ENCODE results near the gene HMG20A.

DNA sequence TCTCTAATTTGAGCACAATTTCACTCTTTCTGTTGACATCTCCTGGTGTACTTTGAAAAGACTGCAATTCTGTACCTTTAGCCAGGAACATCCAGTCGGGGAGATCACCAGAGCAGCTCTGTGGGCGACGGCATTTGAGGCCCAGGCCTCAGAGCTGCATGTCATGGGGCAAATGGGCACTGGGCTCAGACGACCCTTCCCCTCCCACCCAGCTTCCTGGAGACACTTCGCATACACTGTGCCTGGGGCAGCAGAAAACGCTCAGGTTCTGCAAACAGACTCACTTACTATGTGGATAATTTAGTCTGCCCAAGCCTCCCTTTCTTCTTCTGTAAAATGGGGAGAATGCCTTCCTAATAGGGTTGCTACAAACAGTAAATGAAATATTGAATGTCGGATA lies 96.9 kb downstream of the HMG20A start:
- no peak for TF ChIP-seq ZBTB21 (CRISPR knock-in tag; IDR thresholded peaks at IDR 0.05)
- TF ChIP-seq ZNF678 (CRISPR knock-in tag; IDR thresholded peaks at IDR 0.05): no peak

All from HepG2 (cell line).